Stimulated activated CD8-positive, alpha-beta memory T cell treated with anti-CD3 and anti-CD28 coated beads, Interleukin-2, amount 100 ng/mL, for 1 hour (primary cell): ENCODE measurements around the gene NF1.
A peak's percentile ranks its signal among the peaks of the same experiment; 100 is the strongest.
"Not testable (repeated sequence)": the region's sequence is repeated elsewhere in the genome, so short reads cannot be mapped to it uniquely, and the experiment has no call there.

ENCODE experiments used
- DNase-seq, 2 donors: peaks; one replicate each; pipeline ENCODE4 v3.0.0-alpha.2; 2020; ENCODE audit warnings: low read depth in 2 of 2

Gene NF1

GRCh38 chr17:31089471-31089870, 5.3 kb upstream of the NF1 start:
- DNase-seq, result no peak

GRCh38 chr17:31090650-31091049, 4.1 kb upstream of the NF1 start:
- not testable (repeated sequence) for DNase-seq

- DNase-seq, result no peak
Observed at GRCh38 chr17:31092475-31093064, 2.2 kb upstream of the NF1 start.

- DNase-seq, result no peak
Observed at GRCh38 chr17:31093866-31094599, 744 bp upstream of the NF1 start.

GRCh38 chr17:31095236-31096105, 694 bp downstream of the NF1 start:
- DNase-seq, result peak in 1 of 2 donors; percentile 10

- no peak for DNase-seq
Observed at GRCh38 chr17:31096106-31096436, 1.3 kb downstream of the NF1 start.

GRCh38 chr17:31099016-31099415, 4.2 kb downstream of the NF1 start:
- DNase-seq, result no peak

- DNase-seq, result no peak
Observed at GRCh38 chr17:31100840-31101459, 6.2 kb downstream of the NF1 start.

- no peak for DNase-seq
Observed at GRCh38 chr17:31101943-31102342, 7.2 kb downstream of the NF1 start.

GRCh38 chr17:31105991-31106390, 11.2 kb downstream of the NF1 start:
- no peak for DNase-seq

- no peak for DNase-seq
Observed at GRCh38 chr17:31111183-31111582, 16.4 kb downstream of the NF1 start.

- DNase-seq, result no peak
Observed at GRCh38 chr17:31112001-31112661, 17.4 kb downstream of the NF1 start.

- DNase-seq, result not testable (repeated sequence)
Observed at GRCh38 chr17:31113368-31113767, 18.6 kb downstream of the NF1 start.

GRCh38 chr17:31113939-31114338, 19.2 kb downstream of the NF1 start:
- DNase-seq, result no peak

- DNase-seq, result no peak
Observed at GRCh38 chr17:31114956-31115555, 20.3 kb downstream of the NF1 start.

GRCh38 chr17:31116167-31116566, 21.4 kb downstream of the NF1 start:
- no peak for DNase-seq

- no peak for DNase-seq
Observed at GRCh38 chr17:31122746-31123145, 28.0 kb downstream of the NF1 start.

- DNase-seq, result no peak
Observed at GRCh38 chr17:31126318-31126717, 31.5 kb downstream of the NF1 start.

- no peak for DNase-seq
Observed at GRCh38 chr17:31128241-31128640, 33.5 kb downstream of the NF1 start.

GRCh38 chr17:31130286-31131224, 35.8 kb downstream of the NF1 start:
- no peak for DNase-seq
